Measurements from ENCODE around the gene OLR1. TPM values are rescaled to one million over a fixed set of nuclear protein-coding genes. Genes with fewer than 3 reads are reported as not detected.

The OLR1 gene
- total and polyA plus RNA-seq, 2 donors (not counting 3 experiments of a cell fraction or from before 2014, with no cell fraction given) = not detected

- H3K4me2 ChIP-seq (ENCODE audit: insufficient read depth, low read length) = no peak overlapping the region
- H4K20me1 ChIP-seq (replicated peaks; ENCODE audit: control insufficient read depth, extremely low read depth, insufficient read depth, low read length) = no peaks in the 10 kb centered on the region
- H3K27me3 ChIP-seq (ENCODE audit: control insufficient read depth in 2 of 2, insufficient read depth in 2 of 2, low read length in 2 of 2) = peaks cover 0 to 3% of the 10 kb centered on the region in 2 experiments
- BruUV-seq (replicated peaks) = no TSS peak
- no peaks in the 10 kb centered on the region for H3K9me3 ChIP-seq (replicated peaks; ENCODE audit: control insufficient read depth, insufficient read depth, low read length)
- H3K79me2 ChIP-seq (ENCODE audit: control insufficient read depth, insufficient read depth, low read length) = no peaks in the 10 kb centered on the region
- H3K4me1 ChIP-seq (ENCODE audit: control insufficient read depth, extremely low read depth, insufficient read depth, low read length) = no peaks in the 10 kb centered on the region
- H3K36me3 ChIP-seq (ENCODE audit: control insufficient read depth in 2 of 2, extremely low read depth in 1 of 2, insufficient read depth in 2 of 2, low read length in 2 of 2) = no peaks in the 10 kb centered on the region
- dilution Hi-C loops (cut with MboI; ENCODE audit: extremely low pct_ligation_motif_present, low sequenced_read_pairs) (no loop called here), intact Hi-C loops (cut with micrococcal nuclease) (no loop called here)
- H3K9ac ChIP-seq (replicated peaks; ENCODE audit: extremely low read depth, insufficient read depth, low read length) = no peak overlapping the region
- H3K27ac ChIP-seq (ENCODE audit: insufficient read depth, low read depth, low read length) = no peak overlapping the region
- FAIRE-seq (no peak), DNase-seq (ENCODE audit: low read depth, low spot score) (no peak)
- H3K9me1 ChIP-seq (replicated peaks; ENCODE audit: control insufficient read depth, extremely low read depth, insufficient read depth, low read length) = no peaks in the 10 kb centered on the region
- CTCF ChIA-PET = interaction anchor here (1.1 to 1.8 kb wide), 2 partner anchors 11 to 16 kb away, joined by 6 to 8 read pairs; no protein-coding TSS in a partner anchor
- H2AFZ ChIP-seq (ENCODE audit: low read depth, low read length) = no peak overlapping the region
- TF ChIP-seq CTCF (IDR thresholded peaks at IDR 0.05; ENCODE audit: extremely low read depth in 1 of 2, insufficient read depth in 1 of 2, low read depth in 1 of 2, low read length in 2 of 2) (no peak), MYC (IDR thresholded peaks at IDR 0.05; ENCODE audit: low read depth, low read length) (no peak), POLR2A (IDR thresholded peaks at IDR 0.05; ENCODE audit: low read depth, low read length) (no peak), POLR2AphosphoS5 (IDR thresholded peaks at IDR 0.05; ENCODE audit: insufficient read depth, low read depth, low read length) (no peak), JUN (IDR thresholded peaks at IDR 0.05; ENCODE audit: borderline replicate concordance, insufficient read depth, insufficient read length, low read depth) (no peak)
- POLR2A ChIA-PET = no interaction called here
- H3K4me3 ChIP-seq (replicated peaks in 1 of 3; ENCODE audit: insufficient read depth in 1 of 3, low read depth in 1 of 3, low read length in 3 of 3) = no peak overlapping the region
Observed at GRCh38 chr12:10169104-10169503, 2.8 kb downstream of the OLR1 start.

- no peak overlapping the region for H3K4me2 ChIP-seq (ENCODE audit: insufficient read depth, low read length)
- BruUV-seq (replicated peaks) = no TSS peak
Observed at GRCh38 chr12:10167599-10167998, 4.3 kb downstream of the OLR1 start.

More at GRCh38 chr12:10167599-10167998, 4.3 kb downstream of the OLR1 start:
- dilution Hi-C loops (cut with MboI; ENCODE audit: extremely low pct_ligation_motif_present, low sequenced_read_pairs) = no loop called here
- Histone ChIP-seq H3K36me3 (ENCODE audit: control insufficient read depth in 2 of 2, extremely low read depth in 1 of 2, insufficient read depth in 2 of 2, low read length in 2 of 2) (no peaks in the 10 kb centered on the region), H3K4me1 (ENCODE audit: control insufficient read depth, extremely low read depth, insufficient read depth, low read length) (no peaks in the 10 kb centered on the region), H3K27me3 (ENCODE audit: control insufficient read depth in 2 of 2, insufficient read depth in 2 of 2, low read length in 2 of 2) (peaks cover 0 to 3% of the 10 kb centered on the region in 2 experiments), H4K20me1 (replicated peaks; ENCODE audit: control insufficient read depth, extremely low read depth, insufficient read depth, low read length) (no peaks in the 10 kb centered on the region), H3K79me2 (ENCODE audit: control insufficient read depth, insufficient read depth, low read length) (no peaks in the 10 kb centered on the region), H3K4me3 (replicated peaks in 1 of 3; ENCODE audit: insufficient read depth in 1 of 3, low read depth in 1 of 3, low read length in 3 of 3) (no peak overlapping the region), H3K9ac (replicated peaks; ENCODE audit: extremely low read depth, insufficient read depth, low read length) (no peak overlapping the region), H3K9me1 (replicated peaks; ENCODE audit: control insufficient read depth, extremely low read depth, insufficient read depth, low read length) (no peaks in the 10 kb centered on the region), H3K27ac (ENCODE audit: insufficient read depth, low read depth, low read length) (no peak overlapping the region), H2AFZ (ENCODE audit: low read depth, low read length) (no peak overlapping the region), H3K9me3 (replicated peaks; ENCODE audit: control insufficient read depth, insufficient read depth, low read length) (no peaks in the 10 kb centered on the region)
- TF ChIP-seq JUN (IDR thresholded peaks at IDR 0.05; ENCODE audit: borderline replicate concordance, insufficient read depth, insufficient read length, low read depth) (no peak), POLR2AphosphoS5 (IDR thresholded peaks at IDR 0.05; ENCODE audit: insufficient read depth, low read depth, low read length) (no peak)
- FAIRE-seq (no peak), DNase-seq (ENCODE audit: low read depth, low spot score) (no peak)
- ChIA-PET POLR2A (no interaction called here), CTCF (no interaction called here)
- intact Hi-C loops (cut with micrococcal nuclease) = no loop called here

Measured in endothelial cell of umbilical vein (primary cell).